Astrocyte (in vitro differentiated cells and primary cell): ENCODE data around the gene PDIA2. TPM values are rescaled to one million over a fixed set of nuclear protein-coding genes. Genes with fewer than 3 reads are reported as not detected.

Source experiments
- DNase-seq: peaks from one replicate; pipeline ENCODE4 v3.0.0-alpha.2; 2010; ENCODE audit warnings: low read depth
- FAIRE-seq: peaks from 2 replicates; lab custom pipeline; 2011; peaks lifted over from hg19 to GRCh38; lab: Jason Lieb, UNC
- H2AFZ ChIP-seq: 2 replicates; pipeline ENCODE4 v1.6.0; 2012; ENCODE audit warnings: low read depth, low read length, inconsistent platforms
- H3K27ac ChIP-seq: 2 replicates; pipeline ENCODE4 v1.5.1; 2011; ENCODE audit warnings: low read depth, low read length, inconsistent platforms
- H3K27me3 ChIP-seq: 2 replicates; pipeline ENCODE4 v1.6.0; 2011; ENCODE audit warnings: low read length, inconsistent platforms; ENCODE audit not compliant: insufficient read depth
- H3K36me3 ChIP-seq: 2 replicates; pipeline ENCODE4 v1.5.1; 2011; ENCODE audit warnings: low read length, inconsistent platforms; ENCODE audit not compliant: insufficient read depth
- H3K4me1 ChIP-seq: 2 replicates; pipeline ENCODE4 v1.5.1; 2011; ENCODE audit warnings: low read length, inconsistent platforms; ENCODE audit not compliant: insufficient read depth
- H3K4me2 ChIP-seq: 2 replicates; pipeline ENCODE4 v1.6.0; 2012; ENCODE audit warnings: low read length, inconsistent platforms
- H3K4me3 ChIP-seq: 2 replicates; pipeline ENCODE4 v1.5.1; 2011; ENCODE audit warnings: low read depth, mild to moderate bottlenecking, low read length, inconsistent platforms; ENCODE audit not compliant: insufficient read depth
- H3K79me2 ChIP-seq: 2 replicates; pipeline ENCODE4 v1.6.0; 2012; ENCODE audit warnings: mild to moderate bottlenecking, low read length, inconsistent platforms; ENCODE audit not compliant: insufficient read depth
- H3K9ac ChIP-seq: 2 replicates; pipeline ENCODE4 v1.6.0; 2012; ENCODE audit warnings: mild to moderate bottlenecking, low read length, inconsistent platforms
- H3K9me3 ChIP-seq: 2 replicates; pipeline ENCODE4 v1.5.1; 2012; ENCODE audit warnings: low read depth, mild to moderate bottlenecking, low read length, inconsistent platforms; ENCODE audit not compliant: insufficient read depth
- H4K20me1 ChIP-seq: 2 replicates; pipeline ENCODE4 v1.6.0; 2012; ENCODE audit warnings: low read length, inconsistent platforms; ENCODE audit not compliant: insufficient read depth
- H3K27ac Mint-ChIP-seq: one replicate; pipeline ENCODE4 v1.8.0; 2021; ENCODE audit warnings: mild to moderate bottlenecking, mixed read lengths; ENCODE audit not compliant: unreplicated experiment
- H3K27me3 Mint-ChIP-seq: one replicate; pipeline ENCODE4 v1.8.0; 2021; ENCODE audit warnings: low read depth, mixed read lengths; ENCODE audit not compliant: unreplicated experiment
- H3K36me3 Mint-ChIP-seq: one replicate; pipeline ENCODE4 v1.8.0; 2021; ENCODE audit warnings: low read depth, mixed read lengths; ENCODE audit not compliant: unreplicated experiment
- H3K4me1 Mint-ChIP-seq: one replicate; pipeline ENCODE4 v1.8.0; 2021; ENCODE audit warnings: low read depth, mixed read lengths; ENCODE audit not compliant: unreplicated experiment
- H3K4me3 Mint-ChIP-seq: one replicate; pipeline ENCODE4 v1.8.0; 2021; ENCODE audit warnings: mild to moderate bottlenecking, moderate library complexity, mixed read lengths; ENCODE audit not compliant: unreplicated experiment
- H3K9me3 Mint-ChIP-seq: one replicate; pipeline ENCODE4 v1.8.0; 2021; ENCODE audit warnings: mild to moderate bottlenecking, mixed read lengths; ENCODE audit not compliant: unreplicated experiment
- EZH2 ChIP-seq: IDR thresholded peaks from 2 replicates; pipeline ENCODE4 v1.6.1; 2012; ENCODE audit warnings: mild to moderate bottlenecking, low read length, inconsistent platforms; ENCODE audit not compliant: insufficient read depth
- total RNA-seq: library from RNA; stranded (reverse); gene quantifications from 2 replicates; pipeline ENCODE4 v1.2.1, GENCODE V29; 2021
- TF ChIP-seq, protein P1 (sequence below): IDR thresholded peaks from 2 replicates; pipeline ENCODE4 v1.5.1; 2011; ENCODE audit warnings: low read depth, mild to moderate bottlenecking, inconsistent platforms, low read length, moderate library complexity; ENCODE audit not compliant: insufficient read depth

Gene PDIA2
- total RNA-seq, 1 donor from 2014 or later: 1.5 TPM

GRCh38 chr16:336269-336668 lies 53.3 kb downstream of the PDIA2 start:
- Mint-ChIP-seq H3K27me3 (no peaks in the 10 kb centered on the region), H3K4me1 (peaks cover 21% of the 10 kb centered on the region), H3K36me3 (peaks cover 4% of the 10 kb centered on the region), H3K9me3 (peaks cover 2% of the 10 kb centered on the region), H3K27ac (no peak overlapping the region), H3K4me3 (no peak overlapping the region)
- Histone ChIP-seq H3K36me3 (no peaks in the 10 kb centered on the region), H3K9ac (no peak overlapping the region), H3K27ac (no peak overlapping the region), H3K4me3 (no peak overlapping the region), H3K9me3 (no peaks in the 10 kb centered on the region), H2AFZ (no peak overlapping the region), H3K4me1 (no peaks in the 10 kb centered on the region), H3K79me2 (peaks cover 81% of the 10 kb centered on the region), H3K27me3 (no peaks in the 10 kb centered on the region), H3K4me2 (no peak overlapping the region), H4K20me1 (peaks cover 77% of the 10 kb centered on the region)
- FAIRE-seq (no peak), DNase-seq (no peak)
- TF ChIP-seq, protein P1, sequence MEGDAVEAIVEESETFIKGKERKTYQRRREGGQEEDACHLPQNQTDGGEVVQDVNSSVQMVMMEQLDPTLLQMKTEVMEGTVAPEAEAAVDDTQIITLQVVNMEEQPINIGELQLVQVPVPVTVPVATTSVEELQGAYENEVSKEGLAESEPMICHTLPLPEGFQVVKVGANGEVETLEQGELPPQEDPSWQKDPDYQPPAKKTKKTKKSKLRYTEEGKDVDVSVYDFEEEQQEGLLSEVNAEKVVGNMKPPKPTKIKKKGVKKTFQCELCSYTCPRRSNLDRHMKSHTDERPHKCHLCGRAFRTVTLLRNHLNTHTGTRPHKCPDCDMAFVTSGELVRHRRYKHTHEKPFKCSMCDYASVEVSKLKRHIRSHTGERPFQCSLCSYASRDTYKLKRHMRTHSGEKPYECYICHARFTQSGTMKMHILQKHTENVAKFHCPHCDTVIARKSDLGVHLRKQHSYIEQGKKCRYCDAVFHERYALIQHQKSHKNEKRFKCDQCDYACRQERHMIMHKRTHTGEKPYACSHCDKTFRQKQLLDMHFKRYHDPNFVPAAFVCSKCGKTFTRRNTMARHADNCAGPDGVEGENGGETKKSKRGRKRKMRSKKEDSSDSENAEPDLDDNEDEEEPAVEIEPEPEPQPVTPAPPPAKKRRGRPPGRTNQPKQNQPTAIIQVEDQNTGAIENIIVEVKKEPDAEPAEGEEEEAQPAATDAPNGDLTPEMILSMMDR: no peak
- TF ChIP-seq EZH2: no peak

Other genes starting within 250 kb of the PDIA2 start
- 9.6 and 12.2 TPM in 2 replicates for gene POLR3K, start 229.6 kb upstream of the PDIA2 start, total RNA-seq
- gene SNRNP25, start 229.3 kb upstream of the PDIA2 start, total RNA-seq: 34.1 and 35.9 TPM in 2 replicates
- gene RHBDF1, start 210.5 kb upstream of the PDIA2 start, total RNA-seq: 45.6 and 55.5 TPM in 2 replicates
- gene MPG, start 204.9 kb upstream of the PDIA2 start, total RNA-seq: 56.5 and 62.7 TPM in 2 replicates
- gene NPRL3, start 144.5 kb upstream of the PDIA2 start, total RNA-seq: 23.5 and 29.0 TPM in 2 replicates
- not detected in 2 replicates for gene HBZ, start 130.5 kb upstream of the PDIA2 start, total RNA-seq
- gene HBM, start 117.2 kb upstream of the PDIA2 start, total RNA-seq: not detected in 2 replicates
- 1.4 TPM in 1 of 2 replicates, not detected in the other for gene HBA2, start 110.3 kb upstream of the PDIA2 start, total RNA-seq
- 1.6 TPM in 1 of 2 replicates, not detected in the other for gene HBA1, start 106.5 kb upstream of the PDIA2 start, total RNA-seq
- gene HBQ1, start 102.7 kb upstream of the PDIA2 start, total RNA-seq: 2.7 and 4.7 TPM in 2 replicates
- 70.2 and 74.1 TPM in 2 replicates for gene LUC7L, start 53.7 kb upstream of the PDIA2 start, total RNA-seq
- gene FAM234A, start 48.3 kb upstream of the PDIA2 start, total RNA-seq: 70.8 and 88.7 TPM in 2 replicates
- 2.7 and 2.8 TPM in 2 replicates for gene RGS11, start 7.2 kb upstream of the PDIA2 start, total RNA-seq
- gene ARHGDIG, start 2.6 kb upstream of the PDIA2 start, total RNA-seq: 3.3 and 5.0 TPM in 2 replicates
- 27.0 and 28.8 TPM in 2 replicates for gene AXIN1, start 69.6 kb downstream of the PDIA2 start, total RNA-seq
- gene MRPL28, start 87.4 kb downstream of the PDIA2 start, total RNA-seq: 89.2 and 95.8 TPM in 2 replicates
- 80.5 and 86.3 TPM in 2 replicates for gene PGAP6, start 98.8 kb downstream of the PDIA2 start, total RNA-seq
- 268 and 275 TPM in 2 replicates for gene NME4, start 114.0 kb downstream of the PDIA2 start, total RNA-seq
- 13.4 and 17.4 TPM in 2 replicates for gene DECR2, start 118.7 kb downstream of the PDIA2 start, total RNA-seq
- gene RAB11FIP3, start 142.5 kb downstream of the PDIA2 start, total RNA-seq: 21.0 and 21.2 TPM in 2 replicates
- 33.6 and 38.7 TPM in 2 replicates for gene CAPN15, start 244.5 kb downstream of the PDIA2 start, total RNA-seq